Common myeloid progenitor, CD34-positive (primary cell): Measurements from ENCODE around the gene BCL7A.

Experiments used
- CTCF ChIA-PET: fragments of 350-600 bp; sonication (Branson Sonifier 250); formaldehyde crosslinking; loops from one replicate; lab custom pipeline; 2021; ENCODE audit warnings: antibody characterized with exemption; lab: Charles Lee
- POLR2A ChIA-PET: fragments of 350-600 bp; sonication (Branson Sonifier 250); formaldehyde crosslinking; loops from one replicate; lab custom pipeline; 2021; ENCODE audit warnings: antibody characterized with exemption; lab: Charles Lee
- DNase-seq, 3 donors: peaks; one replicate each; pipeline versions ENCODE4 v3.0.0 to v3.0.0-alpha.2; 2013
- H3K27ac ChIP-seq, 2 experiments: 1 replicate in 1 of 2; 2 replicates in 1 of 2; pipeline ENCODE4 v1.7.0; 2013; ENCODE audit warnings: inconsistent platforms in 2 of 2, low read length in 2 of 2, mild to moderate bottlenecking in 2 of 2, low read depth in 1 of 2, moderate library complexity in 1 of 2; ENCODE audit not compliant: severe bottlenecking in 2 of 2, insufficient read depth in 1 of 2, poor library complexity in 1 of 2
- H3K27me3 ChIP-seq, 5 experiments: replicated peaks in 2 of 5; 1 replicate in 3 of 5; 2 replicates in 2 of 5; pipeline versions ENCODE4 v1.6.1 to v1.7.0; 2013; ENCODE audit warnings: low read length in 4 of 5, mild to moderate bottlenecking in 2 of 5, moderate library complexity in 2 of 5, inconsistent platforms in 1 of 5; ENCODE audit not compliant: insufficient read depth in 5 of 5, control insufficient read depth in 4 of 5
- H3K36me3 ChIP-seq, 4 experiments: 1 replicate in 2 of 4; 2 replicates in 2 of 4; pipeline versions ENCODE4 v1.6.1 to v1.7.0; 2013; ENCODE audit warnings: low read length in 3 of 4, control low read depth in 1 of 4, mild to moderate bottlenecking in 1 of 4; ENCODE audit not compliant: control insufficient read depth in 4 of 4, insufficient read depth in 4 of 4
- H3K4me1 ChIP-seq, 4 experiments: 1 replicate in 3 of 4; 2 replicates in 1 of 4; pipeline versions ENCODE4 v1.6.1 to v1.7.1; 2013; ENCODE audit warnings: low read length in 3 of 4, mild to moderate bottlenecking in 3 of 4, control low read depth in 1 of 4, inconsistent platforms in 1 of 4, moderate library complexity in 1 of 4; ENCODE audit not compliant: control insufficient read depth in 4 of 4, insufficient read depth in 4 of 4; ENCODE audit errors: control extremely low read depth in 1 of 4
- H3K4me3 ChIP-seq, 7 experiments: 1 replicate in 4 of 7; 2 replicates in 3 of 7; pipeline versions ENCODE4 v1.5.1 to v1.7.0; 2013; ENCODE audit warnings: mild to moderate bottlenecking in 7 of 7, low read length in 6 of 7, moderate library complexity in 6 of 7, inconsistent platforms in 2 of 7, low read depth in 2 of 7, control low read depth in 1 of 7; ENCODE audit not compliant: insufficient read depth in 4 of 7, control insufficient read depth in 1 of 7; ENCODE audit errors: extremely low read depth in 1 of 7
- H3K9me3 ChIP-seq, 5 experiments: 1 replicate in 4 of 5; 2 replicates in 1 of 5; pipeline versions ENCODE4 v1.6.1 to v1.7.1; 2013; ENCODE audit warnings: low read length in 4 of 5, mild to moderate bottlenecking in 2 of 5, inconsistent platforms in 1 of 5, low read depth in 1 of 5, moderate library complexity in 1 of 5; ENCODE audit not compliant: control insufficient read depth in 4 of 5, insufficient read depth in 2 of 5; ENCODE audit errors: control extremely low read depth in 1 of 5
- WGBS: methylation state at CpG from one replicate; pipeline ENCODE4 v1.1.5; 2013; ENCODE audit not compliant: insufficient coverage; 5-methylcytosine and 5-hydroxymethylcytosine counted together

The BCL7A gene

GRCh38 chr12:122086641-122087285 lies 65.1 kb downstream of the BCL7A start:
- Histone ChIP-seq H3K27ac (peak overlapping the region; percentile 28 to 60), H3K4me1 (peaks cover 12 to 88% (median 61%) of the 10 kb centered on the region in 4 experiments)

GRCh38 chr12:122087431-122088178 lies 65.9 kb downstream of the BCL7A start:
- peaks cover 0 to 61% (median 23%) of the 10 kb centered on the region in 4 experiments for H3K36me3 ChIP-seq
- POLR2A ChIA-PET, result interaction anchor here (1.6 kb wide), 1 partner anchor 9 kb away, joined by 6 read pairs; the partner anchor contains the start of gene MLXIP
- DNase-seq, result no peak
- peaks cover 7 to 83% (median 54%) of the 10 kb centered on the region in 4 experiments for H3K4me1 ChIP-seq
- H3K27me3 ChIP-seq, result no peaks in the 10 kb centered on the region
- CTCF ChIA-PET, result interaction anchor here (0.7 to 5.4 kb wide), 5 partner anchors 7 to 35 kb away, joined by 3 to 63 read pairs (median 5); no protein-coding TSS in a partner anchor
- H3K4me3 ChIP-seq, result no peak overlapping the region
- WGBS, result 95% methylated on average over 12 of the region's 17 CpGs
- peak overlapping the region in 1 of 2 experiments; percentile 60 for H3K27ac ChIP-seq
- H3K9me3 ChIP-seq, result no peaks in the 10 kb centered on the region

More at GRCh38 chr12:122086641-122087285, 65.1 kb downstream of the BCL7A start:
- Histone ChIP-seq H3K9me3 (no peaks in the 10 kb centered on the region), H3K36me3 (peaks cover 0 to 61% (median 23%) of the 10 kb centered on the region in 4 experiments), H3K4me3 (no peak overlapping the region), H3K27me3 (no peaks in the 10 kb centered on the region)
- DNase-seq, result no peak
- ChIA-PET POLR2A (no interaction called here), CTCF (interaction anchor here (1.0 to 5.4 kb wide), 4 partner anchors 12 to 36 kb away, joined by 3 to 63 read pairs (median 6); no protein-coding TSS in a partner anchor)
- WGBS, result 99% methylated on average over 16 of the region's 18 CpGs

GRCh38 chr12:122088179-122088810 lies 66.6 kb downstream of the BCL7A start:
- ChIA-PET POLR2A (interaction anchor here (0.9 to 1.6 kb wide), 2 partner anchors 9 to 10 kb away, joined by 4 to 6 read pairs; partner anchors contain the start of gene MLXIP), CTCF (interaction anchor here (0.7 to 5.4 kb wide), 9 partner anchors 8 to 79 kb away, joined by 3 to 63 read pairs (median 4); no protein-coding TSS in a partner anchor)
- DNase-seq, result no peak
- H3K36me3 ChIP-seq, result peaks cover 0 to 61% (median 23%) of the 10 kb centered on the region in 4 experiments
- WGBS, result 95% methylated on average over 9 of the region's 9 CpGs
- H3K27me3 ChIP-seq, result no peaks in the 10 kb centered on the region
- no peaks in the 10 kb centered on the region for H3K9me3 ChIP-seq
- H3K4me3 ChIP-seq, result no peak overlapping the region
- H3K4me1 ChIP-seq, result peaks cover 2 to 82% (median 49%) of the 10 kb centered on the region in 4 experiments
- H3K27ac ChIP-seq, result peak overlapping the region in 1 of 2 experiments; percentile 60

DNA sequence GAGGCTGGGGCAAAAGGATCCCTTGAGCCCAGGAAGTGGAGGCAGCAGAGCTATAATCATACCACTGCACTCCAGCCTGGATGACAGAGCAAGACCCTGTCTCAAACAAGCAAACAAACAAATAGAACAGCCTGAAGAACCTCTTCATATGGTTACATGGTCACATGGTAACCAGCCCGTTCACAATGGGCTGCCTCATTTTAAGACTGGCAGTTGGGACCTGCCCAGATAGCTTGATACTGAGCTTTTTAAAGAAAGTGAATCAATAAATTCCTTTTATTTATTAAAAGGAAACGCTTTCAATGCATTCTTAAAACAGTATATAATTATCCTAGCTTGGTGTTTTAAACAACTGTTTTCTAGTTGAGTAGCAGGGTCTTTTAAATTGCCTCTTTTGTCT lies 67.4 kb downstream of the BCL7A start:
- H3K4me3 ChIP-seq, result no peak overlapping the region
- peak overlapping the region in 1 of 2 experiments; percentile 34 for H3K27ac ChIP-seq
- CTCF ChIA-PET, result interaction anchor here (0.9 to 5.4 kb wide), 8 partner anchors 9 to 78 kb away, joined by 3 to 63 read pairs (median 4); no protein-coding TSS in a partner anchor
- H3K36me3 ChIP-seq, result peaks cover 0 to 56% (median 22%) of the 10 kb centered on the region in 4 experiments
- H3K4me1 ChIP-seq, result peaks cover 0 to 79% (median 42%) of the 10 kb centered on the region in 4 experiments
- no peak for DNase-seq
- no peaks in the 10 kb centered on the region for H3K27me3 ChIP-seq
- H3K9me3 ChIP-seq, result no peaks in the 10 kb centered on the region
- 80% methylated on average over 1 of the region's 2 CpGs for WGBS
- POLR2A ChIA-PET, result interaction anchor here (0.5 to 1.6 kb wide), 4 partner anchors 8 to 300 kb away, joined by 3 to 6 read pairs (median 4); partner anchors contain the start of gene MLXIP

- H3K4me3 ChIP-seq, result no peak overlapping the region
Measured at GRCh38 chr12:122090759-122091515, 69.3 kb downstream of the BCL7A start.

More at GRCh38 chr12:122090759-122091515, 69.3 kb downstream of the BCL7A start:
- ChIA-PET CTCF (interaction anchor here (0.7 to 1.8 kb wide), 4 partner anchors 9 to 32 kb away, joined by 3 to 8 read pairs (median 5); no protein-coding TSS in a partner anchor), POLR2A (interaction anchor here (1.2 to 1.6 kb wide), 2 partner anchors 8 to 12 kb away, joined by 4 to 6 read pairs; partner anchors contain the start of gene MLXIP)
- peaks cover 0 to 72% (median 34%) of the 10 kb centered on the region in 4 experiments for H3K4me1 ChIP-seq
- 92% methylated on average over 5 of the region's 7 CpGs for WGBS
- no peaks in the 10 kb centered on the region for H3K27me3 ChIP-seq
- H3K27ac ChIP-seq, result peak overlapping the region in 1 of 2 experiments; percentile 47
- no peaks in the 10 kb centered on the region for H3K9me3 ChIP-seq
- no peak for DNase-seq
- H3K36me3 ChIP-seq, result peaks cover 0 to 41% (median 13%) of the 10 kb centered on the region in 4 experiments
